HCT116 (cell line): Measurements from ENCODE around the gene ATP1B4. TPM values are rescaled to one million over a fixed set of nuclear protein-coding genes. Genes with fewer than 3 reads are reported as not detected.
A peak's percentile ranks its signal among the peaks of the same experiment; 100 is the strongest.

ENCODE experiments used
- ATAC-seq: fragments of 200-7000 bp; cut with Tn5 transposase; 2 replicates; pipeline ENCODE4 v1.9.1; 2020; ENCODE audit warnings: mild to moderate bottlenecking, moderate library complexity
- BruUV-seq: library from RNA; stranded (reverse); fragments of 400-500 nt; replicated peaks from 2 replicates; lab custom pipeline; 2021; lab: Mats Ljungman, UMichigan
- CTCF ChIA-PET: fragments of 300-600 bp; sonication (Branson Sonifier 250); formaldehyde crosslinking; loops from one replicate; lab custom pipeline; 2021; ENCODE audit warnings: antibody characterized with exemption; lab: Charles Lee
- POLR2A ChIA-PET: fragments of 300-600, 350-600 bp; sonication (Branson Sonifier 250); formaldehyde crosslinking; loops from one replicate; lab custom pipeline; 2021; ENCODE audit warnings: antibody characterized with exemption; lab: Charles Lee
- RAD21 ChIA-PET, 2 experiments: fragments of 300-600 bp; sonication (Branson Sonifier 250); formaldehyde crosslinking; loops; one replicate each; lab custom pipeline; 2023; ENCODE audit warnings: low total read pairs in 2 of 2; ENCODE audit not compliant: uncharacterized antibody in 2 of 2, unreplicated experiment in 2 of 2, low non-redundant PET in 1 of 2; lab: Charles Lee
- DNase-seq: peaks from one replicate; pipeline ENCODE4 v3.0.0-alpha.2; 2010; ENCODE audit warnings: low read depth, low spot score
- H2AFZ ChIP-seq: fragments of 200-600 bp; shearing (Covaris generic), sonication (generic); 2 replicates; pipeline ENCODE4 v1.6.1; 2017; ENCODE audit warnings: low read depth, mixed run types, mixed read lengths, antibody characterized with exemption, low read length; ENCODE audit not compliant: poor library complexity, severe bottlenecking
- H3K27ac ChIP-seq: 2 replicates; pipeline ENCODE4 v1.5.1; 2012; ENCODE audit warnings: low read depth, low read length
- H3K27me3 ChIP-seq: fragments of 200-600 bp; sonication (generic); 2 replicates; pipeline ENCODE4 v1.6.1; 2016; ENCODE audit warnings: mixed run types, low read length, mixed read lengths; ENCODE audit not compliant: insufficient read depth
- H3K36me3 ChIP-seq, 2 experiments: fragments of 200-500 bp in 1 of 2; fragments of 200-600 bp in 1 of 2; sonication (Bioruptor generic) in 1 of 2; sonication (generic) in 1 of 2; 2 replicates each; pipeline versions ENCODE4 v1.5.1 to v1.6.1; 2014 to 2016; ENCODE audit warnings: low read length in 2 of 2, inconsistent platforms in 1 of 2, mixed read lengths in 1 of 2, mixed run types in 1 of 2; ENCODE audit not compliant: insufficient read depth in 2 of 2, control insufficient read depth in 1 of 2
- H3K4me1 ChIP-seq, 2 experiments: fragments of 200-600 bp in 1 of 2; sonication (generic) in 1 of 2; 2 replicates each; pipeline versions ENCODE4 v1.5.1 to v1.6.1; 2012 to 2017; ENCODE audit warnings: low read length in 2 of 2, inconsistent platforms in 1 of 2, mild to moderate bottlenecking in 1 of 2, mixed read lengths in 1 of 2, mixed run types in 1 of 2, moderate library complexity in 1 of 2; ENCODE audit not compliant: insufficient read depth in 2 of 2, control insufficient read depth in 1 of 2
- H3K4me2 ChIP-seq: fragments of 200-600 bp; sonication (generic); 2 replicates; pipeline ENCODE4 v1.6.1; 2017; ENCODE audit warnings: mixed run types, low read length, mixed read lengths
- H3K4me3 ChIP-seq, 2 experiments: fragments of 200-600 bp in 1 of 2; sonication (generic) in 1 of 2; replicated peaks in 1 of 2; 2 replicates each; pipeline ENCODE4 v1.5.1; 2011 to 2016; ENCODE audit warnings: low read length in 2 of 2, control low read depth in 1 of 2, low read depth in 1 of 2, mild to moderate bottlenecking in 1 of 2, mixed read lengths in 1 of 2, mixed run types in 1 of 2
- H3K79me2 ChIP-seq: fragments of 200-600 bp; sonication (generic); 2 replicates; pipeline ENCODE4 v1.6.1; 2017; ENCODE audit warnings: mild to moderate bottlenecking, mixed run types, low read length, moderate library complexity, mixed read lengths; ENCODE audit not compliant: insufficient read depth
- H3K9ac ChIP-seq: fragments of 200-600 bp; sonication (generic); 2 replicates; pipeline ENCODE4 v1.6.1; 2016; ENCODE audit warnings: low read length, mixed read lengths
- H3K9me2 ChIP-seq: fragments of 200-600 bp; sonication (generic), shearing (Covaris generic); 2 replicates; pipeline ENCODE4 v1.6.1; 2017; ENCODE audit warnings: mixed run types, mild to moderate bottlenecking, moderate library complexity; ENCODE audit not compliant: insufficient read depth
- H3K9me3 ChIP-seq, 2 experiments: fragments of 200-500 bp in 1 of 2; fragments of 200-600 bp in 1 of 2; sonication (Bioruptor generic) in 1 of 2; sonication (generic) in 1 of 2; 2 replicates each; pipeline ENCODE4 v1.6.1; 2014 to 2017; ENCODE audit warnings: low read length in 2 of 2, mixed read lengths in 2 of 2, inconsistent platforms in 1 of 2, low read depth in 1 of 2, mild to moderate bottlenecking in 1 of 2, mixed run types in 1 of 2, moderate library complexity in 1 of 2; ENCODE audit not compliant: control insufficient read depth in 1 of 2, insufficient read depth in 1 of 2
- H4K20me1 ChIP-seq: fragments of 200-600 bp; sonication (generic), shearing (Covaris generic); 2 replicates; pipeline ENCODE4 v1.6.1; 2017; ENCODE audit warnings: mixed run types, mild to moderate bottlenecking, moderate library complexity; ENCODE audit not compliant: insufficient read depth
- CEBPB ChIP-seq: IDR thresholded peaks from 2 replicates; pipeline ENCODE4 v1.6.1; 2012; ENCODE audit warnings: low read depth
- CTCF ChIP-seq, 3 experiments: fragments of 200-600 bp in 1 of 3; sonication (generic) in 1 of 3; IDR thresholded peaks in 2 of 3; conservative IDR thresholded peaks in 1 of 3; 2 replicates each; pipeline ENCODE4 v1.5.1; 2012 to 2017; ENCODE audit warnings: low read depth in 2 of 3, low read length in 2 of 3, antibody characterized with exemption in 1 of 3, borderline replicate concordance in 1 of 3, control low read depth in 1 of 3, mild to moderate bottlenecking in 1 of 3, mixed read lengths in 1 of 3, mixed run types in 1 of 3, moderate library complexity in 1 of 3; ENCODE audit not compliant: insufficient read depth in 1 of 3
- EZH2phosphoT487 ChIP-seq: fragments of 200-600 bp; IDR thresholded peaks from 2 replicates; pipeline ENCODE4 v1.6.1; 2018; ENCODE audit warnings: antibody characterized with exemption, borderline replicate concordance
- MAX ChIP-seq: IDR thresholded peaks from 2 replicates; pipeline ENCODE4 v1.6.1; 2012
- POLR2A ChIP-seq: IDR thresholded peaks from 2 replicates; pipeline ENCODE4 v1.7.0; 2011; ENCODE audit warnings: borderline replicate concordance; ENCODE audit not compliant: insufficient read depth, insufficient read length; ENCODE audit errors: extremely low read depth
- SP1 ChIP-seq: IDR thresholded peaks from 2 replicates; pipeline ENCODE4 v1.6.1; 2012; ENCODE audit warnings: low read depth
- TCF7L2 ChIP-seq: IDR thresholded peaks from 2 replicates; pipeline ENCODE4 v1.7.0; 2011; ENCODE audit warnings: borderline replicate concordance, inconsistent platforms; ENCODE audit not compliant: insufficient read depth, insufficient read length; ENCODE audit errors: extremely low read depth
- YY1 ChIP-seq: IDR thresholded peaks from 2 replicates; pipeline ENCODE4 v1.6.1; 2011; ENCODE audit warnings: low read length, low read depth, moderate library complexity, mild to moderate bottlenecking; ENCODE audit not compliant: insufficient replicate concordance; ENCODE audit errors: extremely low read depth
- intact Hi-C: fragments of 100-400 bp; cut with micrococcal nuclease; formaldehyde crosslinking; loops from 2 replicates; pipeline ENCODE4 v1.10.0; 2022
- total RNA-seq: library from RNA; stranded (reverse); gene quantifications from one replicate; pipeline ENCODE4 v1.2.1, GENCODE V29; 2021; ENCODE audit not compliant: unreplicated experiment

Gene ATP1B4
- total RNA-seq, 1 experiment from 2014 or later, result not detected

GRCh38 chrX:120356084-120356483 is 5.8 kb upstream of the ATP1B4 start:
- intact Hi-C loops, result no loop called here
- no peak overlapping the region for H3K4me2 ChIP-seq

GRCh38 chrX:120357186-120357585 is 4.7 kb upstream of the ATP1B4 start:
- Histone ChIP-seq H3K27me3 (no peaks in the 10 kb centered on the region), H3K4me2 (no peak overlapping the region), H3K36me3 (no peaks in the 10 kb centered on the region), H3K79me2 (no peaks in the 10 kb centered on the region), H2AFZ (no peak overlapping the region), H3K9ac (no peak overlapping the region), H3K4me1 (peaks cover 0 to 11% of the 10 kb centered on the region in 2 experiments; a peak in 2 of 4 replicates), H3K9me3 (no peaks in the 10 kb centered on the region), H4K20me1 (no peaks in the 10 kb centered on the region), H3K27ac (no peak overlapping the region), H3K4me3 (no peak overlapping the region), H3K9me2 (no peaks in the 10 kb centered on the region)
- no peak for DNase-seq
- ATAC-seq, result no peak
- ChIA-PET RAD21 (no interaction called here), POLR2A (no interaction called here), CTCF (no interaction called here)
- intact Hi-C loops, result no loop called here
- TF ChIP-seq TCF7L2 (no peak), MAX (no peak), EZH2phosphoT487 (no peak), YY1 (no peak), CTCF (IDR thresholded peaks at IDR 0.05 in 2 of 3, conservative IDR thresholded peaks at IDR 0.05 in 1 of 3; ENCODE audit: borderline replicate concordance in 1 of 3, insufficient read depth in 1 of 3, low read depth in 2 of 3, low read length in 2 of 3) (no peak), POLR2A (no peak)
- BruUV-seq, result no TSS peak

More at GRCh38 chrX:120356084-120356483, 5.8 kb upstream of the ATP1B4 start:
- H3K79me2 ChIP-seq, result no peaks in the 10 kb centered on the region
- H3K9me3 ChIP-seq, result no peaks in the 10 kb centered on the region
- H3K4me1 ChIP-seq, result peaks cover 0 to 11% of the 10 kb centered on the region in 2 experiments; a peak in 2 of 4 replicates
- H2AFZ ChIP-seq, result no peak overlapping the region
- no peak for ATAC-seq
- H3K9me2 ChIP-seq, result no peaks in the 10 kb centered on the region
- H3K27ac ChIP-seq, result no peak overlapping the region
- H3K36me3 ChIP-seq, result no peaks in the 10 kb centered on the region
- RAD21 ChIA-PET, result no interaction called here
- no peak for DNase-seq
- H3K27me3 ChIP-seq, result no peaks in the 10 kb centered on the region
- no TSS peak for BruUV-seq
- H3K9ac ChIP-seq, result no peak overlapping the region
- TF ChIP-seq SP1, result no peak
- TF ChIP-seq CEBPB, result peak; percentile 27; the same call in 1 of the 2 replicates
- H4K20me1 ChIP-seq, result no peaks in the 10 kb centered on the region
- CTCF ChIA-PET, result interaction anchor here (0.6 kb wide), 1 partner anchor 9 kb away, joined by 3 read pairs; no protein-coding TSS in a partner anchor
- POLR2A ChIA-PET, result interaction anchor here (0.7 kb wide), 1 partner anchor 50 kb away, joined by 4 read pairs; no protein-coding TSS in a partner anchor
- no peak overlapping the region for H3K4me3 ChIP-seq
